ENCODE data around the gene VSX2. TPM values are rescaled to one million over a fixed set of nuclear protein-coding genes. Genes with fewer than 3 reads are reported as not detected.

The VSX2 gene
- total RNA-seq, 2 donors from 2014 or later = not detected

DNA sequence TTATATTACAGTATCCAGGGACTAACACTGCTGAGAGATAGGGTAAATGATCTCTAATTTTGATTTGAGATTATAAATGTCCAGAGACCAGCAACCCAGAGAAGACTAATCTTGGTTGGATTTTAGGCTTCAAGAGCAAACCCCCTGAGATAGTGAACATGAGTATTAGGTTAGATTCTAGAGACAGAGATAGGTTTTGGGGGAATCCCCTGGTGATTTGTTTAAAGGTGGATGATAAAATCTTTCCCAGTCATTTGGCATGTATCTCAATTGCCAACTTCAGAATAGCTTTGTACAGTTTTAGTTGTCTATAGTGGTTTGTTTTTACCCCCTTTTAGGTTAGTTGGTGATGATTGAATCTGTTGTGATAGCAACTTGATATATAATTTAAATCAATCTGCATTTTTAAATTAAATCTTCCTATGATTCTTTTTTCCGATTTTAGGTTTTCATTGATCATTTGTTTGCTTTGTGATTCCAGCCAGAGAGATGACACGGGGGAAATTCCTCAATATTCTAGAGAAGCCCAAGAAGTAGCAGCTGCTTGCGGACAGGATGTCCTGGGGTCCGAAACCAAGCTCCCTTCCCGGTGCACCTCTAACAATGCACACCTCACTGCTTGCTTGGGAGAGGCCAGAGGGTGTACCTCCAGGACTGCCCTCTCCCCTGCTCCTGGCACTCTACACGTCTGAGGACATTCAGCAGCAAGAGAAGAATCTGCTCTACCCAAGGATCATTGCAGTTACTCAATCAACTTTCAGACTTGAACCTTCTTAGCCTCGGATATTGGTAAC, 40.6 kb upstream of the VSX2 start:
- no peak overlapping the region for H3K4me3 ChIP-seq
- H3K9me3 ChIP-seq = no peaks in the 10 kb centered on the region
- DNase-seq (no peak), ATAC-seq (no peak)
- 81 to 87% methylated on average over 7 of the region's 7 CpGs for WGBS, 2 donors
- no peaks in the 10 kb centered on the region for H3K4me1 ChIP-seq
- H3K36me3 ChIP-seq (replicated peaks in 1 of 2; ENCODE audit: insufficient read depth in 1 of 2, low read depth in 2 of 2) = no peaks in the 10 kb centered on the region
- TF ChIP-seq, protein P1, sequence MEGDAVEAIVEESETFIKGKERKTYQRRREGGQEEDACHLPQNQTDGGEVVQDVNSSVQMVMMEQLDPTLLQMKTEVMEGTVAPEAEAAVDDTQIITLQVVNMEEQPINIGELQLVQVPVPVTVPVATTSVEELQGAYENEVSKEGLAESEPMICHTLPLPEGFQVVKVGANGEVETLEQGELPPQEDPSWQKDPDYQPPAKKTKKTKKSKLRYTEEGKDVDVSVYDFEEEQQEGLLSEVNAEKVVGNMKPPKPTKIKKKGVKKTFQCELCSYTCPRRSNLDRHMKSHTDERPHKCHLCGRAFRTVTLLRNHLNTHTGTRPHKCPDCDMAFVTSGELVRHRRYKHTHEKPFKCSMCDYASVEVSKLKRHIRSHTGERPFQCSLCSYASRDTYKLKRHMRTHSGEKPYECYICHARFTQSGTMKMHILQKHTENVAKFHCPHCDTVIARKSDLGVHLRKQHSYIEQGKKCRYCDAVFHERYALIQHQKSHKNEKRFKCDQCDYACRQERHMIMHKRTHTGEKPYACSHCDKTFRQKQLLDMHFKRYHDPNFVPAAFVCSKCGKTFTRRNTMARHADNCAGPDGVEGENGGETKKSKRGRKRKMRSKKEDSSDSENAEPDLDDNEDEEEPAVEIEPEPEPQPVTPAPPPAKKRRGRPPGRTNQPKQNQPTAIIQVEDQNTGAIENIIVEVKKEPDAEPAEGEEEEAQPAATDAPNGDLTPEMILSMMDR (IDR thresholded peaks at IDR 0.05) = no peak
- TF ChIP-seq POLR2A (IDR thresholded peaks at IDR 0.05) = no peak
- intact Hi-C loops (cut with DNase I) = no loop called here
- H3K27ac ChIP-seq = no peak overlapping the region
- H3K27me3 ChIP-seq = no peaks in the 10 kb centered on the region

DNA sequence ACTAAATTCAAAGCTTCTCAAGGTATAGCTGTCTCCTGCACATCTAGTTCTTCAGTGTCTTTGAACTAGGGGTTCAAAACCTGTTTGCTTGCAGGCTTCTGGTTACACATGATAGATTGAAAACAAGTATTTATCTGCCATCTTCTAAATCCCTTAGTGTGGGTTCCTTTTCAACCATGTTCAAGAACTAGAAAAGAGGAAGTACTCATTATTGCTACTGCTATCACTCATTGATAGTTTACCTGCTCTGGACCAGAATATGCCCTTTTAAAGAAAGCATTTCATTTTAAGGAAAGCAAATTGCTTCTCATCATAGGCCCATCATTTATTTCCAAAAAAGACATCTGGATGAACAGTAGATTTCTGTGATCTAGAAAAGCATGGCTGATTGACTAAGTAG, 37.1 kb upstream of the VSX2 start:
- H3K36me3 ChIP-seq (replicated peaks in 1 of 2; ENCODE audit: insufficient read depth in 1 of 2, low read depth in 2 of 2) = no peaks in the 10 kb centered on the region
- no peaks in the 10 kb centered on the region for H3K9me3 ChIP-seq
- intact Hi-C loops (cut with DNase I) = no loop called here

DNA sequence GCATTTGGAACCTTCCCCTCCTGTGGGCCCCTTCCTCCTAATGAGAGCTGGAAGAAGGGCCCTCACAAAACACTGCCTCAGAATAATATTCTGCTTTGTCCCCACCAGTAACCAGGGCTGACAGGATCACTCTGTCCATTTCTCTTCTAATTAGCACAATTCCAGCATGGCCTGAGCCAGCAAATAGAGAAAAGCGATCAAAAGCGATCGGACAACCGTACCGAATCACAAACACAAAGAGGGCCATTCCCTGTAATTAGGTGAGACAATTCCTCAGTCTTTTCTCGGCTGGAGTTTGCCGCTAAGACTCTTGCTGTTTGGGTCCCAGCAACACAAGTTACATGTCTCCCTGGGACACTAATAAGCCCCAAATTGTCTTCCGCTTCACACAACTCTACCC, 35.6 kb upstream of the VSX2 start:
- 94 to 95% methylated on average over 8 of the region's 8 CpGs for WGBS, 2 donors
- no peaks in the 10 kb centered on the region for H3K4me1 ChIP-seq
- intact Hi-C loops (cut with DNase I) = no loop called here
- no peaks in the 10 kb centered on the region for H3K27me3 ChIP-seq
- H3K4me3 ChIP-seq = no peak overlapping the region
- no peaks in the 10 kb centered on the region for H3K9me3 ChIP-seq
- TF ChIP-seq, protein P1 (IDR thresholded peaks at IDR 0.05) = no peak
- no peak for TF ChIP-seq POLR2A (IDR thresholded peaks at IDR 0.05)
- no peak for ATAC-seq
- H3K27ac ChIP-seq = no peak overlapping the region
- DNase-seq = no peak
- H3K36me3 ChIP-seq (replicated peaks in 1 of 2; ENCODE audit: insufficient read depth in 1 of 2, low read depth in 2 of 2) = no peaks in the 10 kb centered on the region

More for the DNA sequence above, 37.1 kb upstream of the VSX2 start:
- Histone ChIP-seq H3K4me3 (no peak overlapping the region), H3K27ac (no peak overlapping the region), H3K27me3 (no peaks in the 10 kb centered on the region), H3K4me1 (no peaks in the 10 kb centered on the region)
- DNase-seq (no peak), ATAC-seq (no peak)
- no peak for TF ChIP-seq POLR2A (IDR thresholded peaks at IDR 0.05)
- TF ChIP-seq, protein P1 (IDR thresholded peaks at IDR 0.05) = no peak

DNA sequence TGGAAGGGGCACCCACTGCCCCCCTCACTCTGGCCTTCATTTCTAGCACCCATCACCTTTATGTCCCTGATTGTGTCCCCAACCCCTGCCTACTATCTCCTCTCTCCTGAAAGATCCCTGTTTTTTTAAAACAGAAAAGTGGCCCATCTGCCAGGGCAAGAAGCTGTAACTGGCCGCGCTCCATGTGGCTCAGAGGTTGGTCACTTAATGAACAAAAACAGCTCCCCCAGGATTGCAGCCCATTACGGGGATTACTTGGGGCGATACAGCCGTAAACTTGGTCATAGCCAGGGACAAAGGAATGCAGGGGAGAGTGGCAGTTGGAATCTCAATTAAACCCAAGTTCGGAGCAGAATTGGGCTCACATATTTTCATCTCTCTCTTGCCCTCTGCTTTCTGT, 34.8 kb upstream of the VSX2 start:
- Histone ChIP-seq H3K36me3 (replicated peaks in 1 of 2; ENCODE audit: insufficient read depth in 1 of 2, low read depth in 2 of 2) (no peaks in the 10 kb centered on the region), H3K9me3 (no peaks in the 10 kb centered on the region), H3K4me1 (no peaks in the 10 kb centered on the region), H3K27ac (no peak overlapping the region), H3K27me3 (no peaks in the 10 kb centered on the region), H3K4me3 (no peak overlapping the region)
- TF ChIP-seq, protein P1 (IDR thresholded peaks at IDR 0.05) = no peak
- no peak for TF ChIP-seq POLR2A (IDR thresholded peaks at IDR 0.05)
- DNase-seq (no peak), ATAC-seq (no peak)
- intact Hi-C loops (cut with DNase I) = no loop called here
- WGBS, 2 donors = 95 to 100% methylated on average over 6 of the region's 6 CpGs

DNA sequence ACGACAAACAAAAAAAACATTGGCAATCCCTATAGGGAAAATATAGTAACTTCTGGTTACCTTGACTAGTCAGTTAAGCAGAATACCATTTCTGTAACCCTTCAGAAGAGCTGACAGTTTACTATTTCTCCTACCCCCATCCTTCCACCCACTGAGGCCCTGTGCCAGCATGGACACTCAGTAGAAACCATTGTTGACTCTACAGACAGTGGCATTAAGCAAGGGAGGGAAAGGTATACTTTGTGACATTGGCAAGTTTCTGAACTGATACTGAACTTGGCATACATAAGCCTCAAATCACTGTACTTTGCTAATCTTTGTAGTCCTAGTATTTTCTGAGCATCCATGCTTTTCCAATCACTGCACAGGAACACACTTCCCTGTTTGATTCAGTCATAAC, 33.4 kb upstream of the VSX2 start:
- 54 to 78% methylated on average over 1 of the region's 1 CpG for WGBS, 2 donors
- TF ChIP-seq, protein P1 (IDR thresholded peaks at IDR 0.05) = no peak
- TF ChIP-seq POLR2A (IDR thresholded peaks at IDR 0.05) = no peak

More for the DNA sequence above, 33.4 kb upstream of the VSX2 start:
- intact Hi-C loops (cut with DNase I) = no loop called here
- Histone ChIP-seq H3K36me3 (replicated peaks in 1 of 2; ENCODE audit: insufficient read depth in 1 of 2, low read depth in 2 of 2) (no peaks in the 10 kb centered on the region), H3K27ac (no peak overlapping the region), H3K4me1 (no peaks in the 10 kb centered on the region), H3K27me3 (no peaks in the 10 kb centered on the region), H3K9me3 (no peaks in the 10 kb centered on the region), H3K4me3 (no peak overlapping the region)
- DNase-seq = no peak
- no peak for ATAC-seq

Data from body of pancreas (tissue), 4 donors.